Activated gamma-delta T cell treated with Interleukin-2 at 50 U/mL for 16 hours (primary cell): ENCODE measurements around the gene NHEJ1.

ENCODE experiments used
- DNase-seq: peaks from one replicate; pipeline ENCODE4 v3.0.0-alpha.2; 2020

Gene NHEJ1

GRCh38 chr2:219122202-219122980 lies 38.2 kb downstream of the NHEJ1 start:
- no peak for DNase-seq

DNA sequence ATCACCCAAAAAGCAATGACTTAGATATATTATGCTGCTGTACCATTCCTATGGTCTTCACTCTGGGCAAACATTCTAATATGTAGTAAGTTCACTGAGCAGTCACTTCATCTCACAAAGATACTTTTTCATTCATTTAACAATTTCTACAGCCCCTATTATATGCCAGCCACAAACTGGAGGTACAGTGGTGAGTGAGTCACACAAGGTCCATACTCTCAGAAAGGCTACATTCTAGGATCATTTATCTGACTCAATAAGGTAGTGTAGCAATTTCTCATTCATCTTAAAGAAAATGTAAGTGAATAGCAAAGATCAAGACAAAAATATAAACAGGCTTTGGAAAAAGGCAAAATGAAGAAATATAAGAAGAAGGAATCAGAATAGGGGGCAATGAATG lies 40.5 kb downstream of the NHEJ1 start:
- no peak for DNase-seq

- peak; percentile 46 for DNase-seq
Measured at GRCh38 chr2:219119422-219120043, 41.1 kb downstream of the NHEJ1 start.

GRCh38 chr2:219118504-219118903 lies 42.1 kb downstream of the NHEJ1 start:
- DNase-seq: no peak

DNA sequence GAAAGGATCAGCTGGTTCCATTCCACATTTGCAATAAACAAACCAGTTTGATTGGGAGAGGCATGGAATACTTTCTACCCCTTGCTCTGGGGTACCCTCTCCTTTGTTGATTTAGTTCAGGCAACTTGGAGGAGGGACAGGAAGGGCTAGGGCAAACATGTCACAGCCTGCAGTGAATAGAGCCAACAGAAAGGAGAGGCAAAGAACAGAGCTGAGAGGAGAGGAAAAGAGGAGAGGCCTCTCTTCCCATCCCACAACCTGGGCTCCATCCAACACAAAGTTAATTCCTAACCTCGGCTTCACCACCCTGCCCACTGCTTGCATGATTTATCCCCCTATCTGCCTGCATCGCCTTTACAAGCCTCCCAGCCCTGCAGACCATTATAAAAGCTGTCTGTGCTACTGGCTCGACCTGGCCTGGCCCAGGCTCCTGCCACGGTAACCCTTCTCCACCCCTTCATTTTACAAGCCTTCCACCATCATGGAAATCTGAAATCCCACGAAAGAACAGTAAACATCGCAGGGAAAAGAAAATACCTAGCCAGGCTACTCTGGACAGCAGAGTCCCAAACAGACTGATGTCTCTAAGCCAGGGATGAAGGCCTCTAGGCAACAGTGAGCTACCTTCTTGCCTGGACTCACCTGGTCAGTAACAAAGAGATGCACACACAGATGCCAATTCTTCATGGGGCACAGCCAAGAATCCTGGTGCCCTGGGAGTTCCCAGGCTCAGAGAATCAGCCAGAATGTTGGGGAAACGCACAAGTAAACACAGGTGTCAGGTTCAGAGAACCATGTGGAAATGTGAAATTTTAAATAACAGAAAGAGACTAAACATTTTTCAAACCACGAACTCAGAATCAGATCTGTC lies 43.6 kb downstream of the NHEJ1 start:
- DNase-seq: no peak

DNA sequence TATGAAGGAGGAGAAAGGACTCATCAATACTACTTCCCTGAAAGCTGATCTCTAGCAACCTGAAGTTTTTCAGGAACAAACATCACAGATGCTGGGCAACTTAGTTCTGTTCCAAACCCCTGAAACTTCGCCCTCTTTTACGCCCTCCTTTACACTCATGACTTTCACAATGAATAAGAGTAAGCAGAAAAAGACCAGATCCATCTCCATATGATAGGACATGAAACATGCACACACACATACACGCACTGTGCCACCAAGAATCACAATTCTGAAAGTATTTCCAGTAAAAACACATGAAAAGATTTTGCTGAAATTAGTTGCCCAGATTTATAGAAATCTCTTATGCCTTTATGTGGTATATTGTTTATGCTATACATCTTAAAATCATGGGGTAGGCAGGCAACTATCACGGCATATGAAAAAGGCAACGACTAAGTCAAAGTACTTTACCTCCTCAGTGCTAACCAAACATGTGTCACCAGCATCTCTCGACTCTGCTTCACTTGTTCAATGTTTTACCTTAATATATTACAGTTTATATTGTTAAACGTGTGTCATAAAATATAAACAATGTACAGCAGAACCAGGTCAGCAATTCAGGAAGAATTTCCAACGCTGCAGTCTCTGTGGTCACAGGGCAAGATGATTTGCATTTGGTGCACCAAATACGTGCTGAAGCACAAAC lies 47.8 kb downstream of the NHEJ1 start:
- DNase-seq: no peak

DNA sequence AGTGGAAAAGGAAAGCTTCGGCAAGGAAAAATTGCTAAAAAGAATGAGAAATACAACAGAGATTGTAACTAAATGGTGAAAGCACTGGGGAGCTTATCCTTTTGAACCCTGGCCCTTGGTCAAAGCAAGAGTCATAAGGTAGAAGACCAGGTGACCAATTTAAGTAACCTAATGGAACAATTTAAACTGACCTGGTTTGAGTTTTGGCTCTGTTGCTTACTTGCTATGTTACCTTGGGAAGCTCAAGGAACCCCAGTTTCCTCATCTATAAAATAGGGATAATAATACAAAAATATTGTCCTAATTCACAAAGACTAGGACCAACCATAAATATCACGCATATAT lies 48.6 kb downstream of the NHEJ1 start:
- DNase-seq: no peak

- no peak for DNase-seq
Measured at GRCh38 chr2:219111375-219112061, 49.1 kb downstream of the NHEJ1 start.

DNA sequence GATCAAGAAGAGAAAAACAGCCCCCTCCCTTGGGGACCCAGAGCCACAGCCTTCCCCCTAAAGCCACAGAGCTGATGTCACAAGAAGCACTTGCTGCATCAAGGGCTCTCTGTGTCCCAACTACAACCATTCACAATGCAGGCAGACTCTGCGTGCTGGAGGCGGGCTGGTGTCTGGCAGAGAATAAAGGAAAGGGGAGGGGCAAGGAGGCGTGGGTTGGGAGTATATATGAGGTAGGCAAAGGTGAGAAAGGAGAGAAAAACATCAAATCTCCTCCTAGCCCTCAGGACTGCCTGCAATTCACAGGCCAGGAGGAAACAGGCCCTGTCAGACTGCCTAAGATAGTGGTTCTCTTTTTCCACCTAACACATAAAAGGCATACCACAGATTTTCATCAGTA lies 51.1 kb downstream of the NHEJ1 start:
- peak; percentile 9 for DNase-seq

DNA sequence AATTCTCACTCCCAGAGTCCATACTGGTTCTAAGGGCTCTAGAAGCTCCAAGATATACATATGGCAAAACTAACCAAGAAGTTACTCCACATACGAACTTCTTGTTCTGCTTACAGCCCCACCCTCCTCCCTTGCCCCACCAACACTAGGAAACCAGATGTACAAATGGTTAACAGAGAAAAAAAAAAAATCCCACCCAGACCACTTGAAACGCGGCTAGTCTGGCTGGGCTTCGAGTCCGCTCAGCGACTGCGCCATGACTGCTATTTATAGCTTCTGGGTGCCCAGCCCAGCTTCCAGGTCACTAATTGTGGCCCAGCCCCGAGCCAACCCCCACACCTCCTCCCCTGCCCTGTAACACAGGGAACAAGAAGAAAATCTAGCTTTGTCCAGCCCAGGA lies 52.9 kb downstream of the NHEJ1 start:
- DNase-seq: no peak

DNA sequence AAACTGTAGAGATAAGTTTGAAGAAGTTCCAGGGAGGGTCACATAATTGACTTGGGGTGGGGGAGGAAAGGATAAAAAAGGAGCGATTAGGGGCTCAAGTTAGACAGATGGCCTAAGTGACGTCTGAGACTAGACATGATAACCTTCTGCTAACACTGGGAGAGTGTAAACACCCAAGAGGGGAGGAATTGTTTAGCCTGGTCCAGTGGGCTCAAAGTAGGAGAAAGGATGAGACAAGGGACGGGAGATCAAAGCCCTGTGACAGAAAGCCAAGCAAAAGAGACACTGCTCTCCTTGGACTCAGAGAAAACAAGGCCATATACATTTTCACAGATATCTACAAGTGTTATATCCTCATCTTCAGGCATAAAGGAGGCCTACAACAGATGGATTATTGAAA lies 54.4 kb downstream of the NHEJ1 start:
- no peak for DNase-seq

DNA sequence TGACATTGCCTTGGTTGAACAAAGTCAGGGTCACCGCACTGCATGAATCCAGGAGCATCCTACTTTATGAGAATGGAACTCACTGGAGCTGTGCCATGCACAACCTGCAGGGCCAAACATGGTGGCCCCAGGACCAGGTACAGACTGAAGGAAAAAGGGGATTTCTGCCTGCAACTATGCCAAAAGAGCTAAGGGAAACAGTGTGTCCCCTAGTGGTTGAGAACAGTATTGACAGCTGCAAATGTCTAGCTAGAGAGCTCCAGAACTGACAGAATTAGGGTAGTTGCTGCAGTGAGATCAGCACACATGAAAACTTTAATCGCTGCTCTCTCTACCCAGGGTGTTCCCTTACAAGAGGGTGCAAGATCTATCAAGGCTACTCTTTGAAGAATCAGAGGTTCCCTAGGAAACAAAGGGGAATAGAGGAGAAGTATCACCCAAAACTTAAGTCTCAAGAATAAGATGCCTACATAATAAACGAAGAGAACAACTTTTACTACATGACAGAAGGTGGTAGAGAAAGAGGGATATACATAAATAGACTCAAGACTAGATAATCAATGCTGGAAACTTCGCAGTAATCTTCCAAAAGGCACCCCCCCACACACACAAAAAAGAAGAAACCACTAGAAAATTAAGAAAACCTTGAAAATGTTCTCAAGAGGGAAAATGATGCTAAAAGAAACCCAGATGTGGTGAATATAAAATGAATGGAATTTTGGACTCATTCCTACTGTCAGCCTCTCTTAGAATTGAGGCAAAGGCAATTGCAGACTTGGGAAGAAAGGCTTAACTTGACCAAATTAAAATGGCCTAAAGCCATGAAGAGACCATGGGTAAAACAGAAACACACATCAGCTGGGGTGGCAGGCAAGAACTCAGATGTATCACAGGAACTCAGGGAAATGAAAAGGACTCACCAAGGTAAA lies 56.2 kb downstream of the NHEJ1 start:
- DNase-seq: no peak

DNA sequence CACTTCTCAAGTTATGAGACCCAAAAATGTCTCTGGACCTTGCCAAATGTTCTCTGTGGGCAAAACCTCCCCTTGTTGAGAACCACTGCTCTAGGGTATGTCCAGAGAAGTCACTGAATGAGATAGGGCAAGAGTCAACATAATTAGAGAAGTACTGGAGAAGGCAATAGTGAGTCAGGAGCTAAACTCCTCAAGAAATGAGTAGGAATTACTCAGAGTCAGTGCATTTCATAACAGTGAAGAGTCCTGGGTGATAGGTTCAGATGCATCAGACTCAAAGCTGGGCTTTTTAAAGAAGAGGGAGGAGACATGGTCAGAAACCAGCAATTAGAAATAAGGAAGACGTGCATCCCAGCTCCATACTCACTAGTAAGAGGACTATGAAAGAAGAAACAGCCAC lies 61.3 kb downstream of the NHEJ1 start:
- DNase-seq: no peak

DNA sequence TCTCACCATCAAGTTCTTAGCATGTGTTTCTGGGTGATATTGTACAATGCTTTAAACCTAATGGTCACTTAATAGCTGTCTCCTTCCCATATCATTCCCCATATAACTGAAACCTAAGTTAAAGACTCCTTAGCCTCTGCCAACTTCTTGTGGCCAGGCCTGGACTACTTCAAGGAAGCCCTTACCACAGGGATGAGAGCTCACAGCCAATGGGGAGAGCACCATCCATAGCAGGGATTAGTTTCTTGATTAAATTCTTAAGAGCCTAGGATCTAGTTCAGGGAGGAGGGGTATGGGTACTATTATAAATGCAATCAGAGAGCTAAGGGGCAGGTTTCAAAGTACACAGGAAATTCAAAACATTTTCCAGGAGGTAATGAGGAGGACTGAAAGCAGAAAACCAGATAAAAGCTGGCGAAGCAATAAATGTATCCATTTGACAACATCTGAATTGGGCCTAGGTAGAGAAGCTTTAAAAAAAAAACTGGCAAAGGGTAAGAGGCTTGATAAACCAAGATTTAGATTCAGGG lies 65.1 kb downstream of the NHEJ1 start:
- no peak for DNase-seq

DNA sequence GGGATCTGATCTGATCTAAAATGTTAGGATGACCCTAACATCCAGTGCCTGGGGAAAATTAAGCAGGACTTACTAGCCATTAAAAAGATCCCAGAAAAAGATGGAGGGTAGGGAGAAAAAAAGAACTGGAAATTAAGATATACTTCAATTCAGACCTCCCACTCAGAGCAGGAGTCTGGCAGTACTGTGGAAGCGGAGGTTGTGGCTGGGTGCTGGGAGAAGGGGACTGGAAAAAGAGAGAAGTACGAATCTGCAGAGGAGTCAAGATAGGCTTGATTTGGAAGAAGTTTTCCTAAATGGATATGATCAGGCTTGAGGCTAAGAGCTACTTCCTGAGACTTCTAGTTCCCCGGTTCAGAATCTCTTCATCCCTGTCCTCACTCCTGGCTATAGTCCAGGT lies 66.4 kb downstream of the NHEJ1 start:
- DNase-seq: no peak

- DNase-seq: no peak
Measured at GRCh38 chr2:219090436-219091299, 69.9 kb downstream of the NHEJ1 start.

- no peak for DNase-seq
Measured at GRCh38 chr2:219089330-219089729, 71.3 kb downstream of the NHEJ1 start.

DNA sequence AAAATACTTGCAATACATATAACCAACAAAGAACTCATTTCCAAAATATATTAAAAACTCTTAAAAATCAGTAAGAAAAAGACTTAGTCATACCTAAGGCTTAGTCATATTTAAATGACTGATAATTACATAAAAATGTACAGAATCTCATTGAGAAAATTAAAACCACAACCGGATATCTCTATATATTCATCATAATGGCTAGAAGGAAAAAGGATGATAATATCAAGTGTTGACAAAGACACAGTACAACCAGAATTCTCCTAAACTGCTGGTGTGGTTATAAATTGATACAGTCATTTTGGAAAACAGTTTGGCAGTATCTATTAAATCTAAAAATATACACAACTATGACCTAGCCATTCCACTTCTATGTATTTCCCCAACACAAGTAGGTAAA lies 72.8 kb downstream of the NHEJ1 start:
- DNase-seq: no peak

DNA sequence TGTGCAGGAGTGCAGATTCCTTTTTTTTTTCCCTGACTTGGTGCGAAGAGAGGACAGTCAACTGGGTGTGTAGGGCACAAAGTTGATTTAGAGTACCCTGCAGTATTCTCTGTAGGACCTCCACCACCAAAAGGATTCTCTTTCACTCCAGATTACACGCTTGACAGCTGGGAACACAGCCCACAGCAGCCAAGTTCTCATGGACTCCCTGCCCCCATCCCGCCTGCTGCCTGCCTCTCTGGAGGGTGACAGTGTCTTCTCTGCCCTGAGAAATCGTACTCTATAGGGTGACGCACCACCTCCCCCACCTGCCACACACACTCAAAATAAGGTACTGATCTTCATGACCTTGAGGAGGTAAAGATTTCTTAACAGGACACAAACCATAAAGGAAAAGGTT lies 73.3 kb downstream of the NHEJ1 start:
- no peak for DNase-seq

- DNase-seq: no peak
Measured at GRCh38 chr2:219086196-219086595, 74.4 kb downstream of the NHEJ1 start.
